ENCODE results near the gene PARD3B.

- TF ChIP-seq, protein P1, sequence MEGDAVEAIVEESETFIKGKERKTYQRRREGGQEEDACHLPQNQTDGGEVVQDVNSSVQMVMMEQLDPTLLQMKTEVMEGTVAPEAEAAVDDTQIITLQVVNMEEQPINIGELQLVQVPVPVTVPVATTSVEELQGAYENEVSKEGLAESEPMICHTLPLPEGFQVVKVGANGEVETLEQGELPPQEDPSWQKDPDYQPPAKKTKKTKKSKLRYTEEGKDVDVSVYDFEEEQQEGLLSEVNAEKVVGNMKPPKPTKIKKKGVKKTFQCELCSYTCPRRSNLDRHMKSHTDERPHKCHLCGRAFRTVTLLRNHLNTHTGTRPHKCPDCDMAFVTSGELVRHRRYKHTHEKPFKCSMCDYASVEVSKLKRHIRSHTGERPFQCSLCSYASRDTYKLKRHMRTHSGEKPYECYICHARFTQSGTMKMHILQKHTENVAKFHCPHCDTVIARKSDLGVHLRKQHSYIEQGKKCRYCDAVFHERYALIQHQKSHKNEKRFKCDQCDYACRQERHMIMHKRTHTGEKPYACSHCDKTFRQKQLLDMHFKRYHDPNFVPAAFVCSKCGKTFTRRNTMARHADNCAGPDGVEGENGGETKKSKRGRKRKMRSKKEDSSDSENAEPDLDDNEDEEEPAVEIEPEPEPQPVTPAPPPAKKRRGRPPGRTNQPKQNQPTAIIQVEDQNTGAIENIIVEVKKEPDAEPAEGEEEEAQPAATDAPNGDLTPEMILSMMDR (IDR thresholded peaks at IDR 0.05): no peak
- TF ChIP-seq POLR2A (IDR thresholded peaks at IDR 0.05): no peak
These were observed 176.9 kb downstream of the PARD3B start for GRCh38 chr2:204722207-204722606.
